GM19452 (cell line): Measurements from ENCODE around the gene DNAH7.

Experiments
- ATAC-seq: cut with Tn5 transposase; IDR thresholded peaks from one replicate; pipeline ENCODE4 v1.9.1; 2021; ENCODE audit not compliant: unreplicated experiment

DNAH7 gene

GRCh38 chr2:195871326-195871725 lies 197.3 kb downstream of the DNAH7 start:
- ATAC-seq = no peak

- no peak for ATAC-seq
Measured at GRCh38 chr2:195864316-195864715, 204.3 kb downstream of the DNAH7 start.

- no peak for ATAC-seq
Measured at GRCh38 chr2:195863564-195863963, 205.1 kb downstream of the DNAH7 start.

GRCh38 chr2:195863121-195863520 lies 205.5 kb downstream of the DNAH7 start:
- no peak for ATAC-seq

- ATAC-seq = no peak
Measured at GRCh38 chr2:195861821-195862220, 206.8 kb downstream of the DNAH7 start.

- no peak for ATAC-seq
Measured at GRCh38 chr2:195859513-195859912, 209.1 kb downstream of the DNAH7 start.

- ATAC-seq = no peak
Measured at GRCh38 chr2:195857132-195857531, 211.5 kb downstream of the DNAH7 start.

- ATAC-seq = no peak
Measured at GRCh38 chr2:195850764-195851163, 217.9 kb downstream of the DNAH7 start.

- no peak for ATAC-seq
Measured at GRCh38 chr2:195848119-195848899, 220.3 kb downstream of the DNAH7 start.

GRCh38 chr2:195842932-195843331 lies 225.7 kb downstream of the DNAH7 start:
- no peak for ATAC-seq

GRCh38 chr2:195838002-195838401 lies 230.6 kb downstream of the DNAH7 start:
- ATAC-seq = no peak

GRCh38 chr2:195836002-195836401 lies 232.6 kb downstream of the DNAH7 start:
- no peak for ATAC-seq

- ATAC-seq = no peak
Measured at GRCh38 chr2:195834836-195835235, 233.8 kb downstream of the DNAH7 start.

- ATAC-seq = no peak
Measured at GRCh38 chr2:195830968-195831950, 237.4 kb downstream of the DNAH7 start.

GRCh38 chr2:195824478-195824877 lies 244.2 kb downstream of the DNAH7 start:
- no peak for ATAC-seq

- no peak for ATAC-seq
Measured at GRCh38 chr2:195823206-195823605, 245.4 kb downstream of the DNAH7 start.

GRCh38 chr2:195821566-195821932 lies 247.1 kb downstream of the DNAH7 start:
- no peak for ATAC-seq

- ATAC-seq = no peak
Measured at GRCh38 chr2:195820867-195821565, 247.6 kb downstream of the DNAH7 start.

GRCh38 chr2:195820373-195820772 lies 248.3 kb downstream of the DNAH7 start:
- no peak for ATAC-seq

- no peak for ATAC-seq
Measured at GRCh38 chr2:195819276-195819675, 249.4 kb downstream of the DNAH7 start.

- ATAC-seq = no peak
Measured at GRCh38 chr2:195818526-195818925, 250.1 kb downstream of the DNAH7 start.
